Measurements from ENCODE around the gene ZBTB20.

The ZBTB20 gene

DNA sequence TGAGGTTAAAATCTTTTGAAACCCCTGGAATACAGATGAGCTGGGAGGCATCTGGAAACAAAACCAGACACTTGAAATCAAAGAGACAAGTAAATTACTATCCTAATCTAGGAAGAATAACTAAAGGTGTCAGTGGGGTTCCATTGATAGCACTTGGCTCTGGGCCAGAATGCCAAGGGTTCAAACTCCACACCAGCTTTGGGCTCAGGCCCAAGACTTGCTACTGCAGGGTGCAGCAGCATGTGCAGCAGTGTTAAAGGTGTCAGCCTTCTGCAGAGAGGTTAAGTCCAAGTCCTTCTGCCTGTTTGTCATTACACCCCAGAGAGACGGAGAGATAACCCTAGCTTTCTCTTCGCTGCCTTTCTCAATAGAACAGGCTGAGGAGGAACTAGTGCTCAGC, 579.3 kb downstream of the ZBTB20 start:
- Histone ChIP-seq H3K4me3 (replicated peaks; ENCODE audit: insufficient read depth, low read length) (no peak overlapping the region), H3K27ac (replicated peaks) (no peak overlapping the region), H3K27me3 (ENCODE audit: insufficient read depth, poor library complexity, severe bottlenecking) (no peaks in the 10 kb centered on the region)
- no peak for DNase-seq (ENCODE audit: low read depth in 1 of 2, low spot score in 1 of 2)
- TF ChIP-seq POLR2AphosphoS5 (IDR thresholded peaks at IDR 0.05; ENCODE audit: low read depth): no peak
- TF ChIP-seq CTCF (IDR thresholded peaks at IDR 0.05; ENCODE audit: insufficient read depth, low read length): no peak
- no peak for TF ChIP-seq SPI1 (IDR thresholded peaks at IDR 0.05; ENCODE audit: borderline replicate concordance, low read depth)
- TF ChIP-seq GABPA (IDR thresholded peaks at IDR 0.05; ENCODE audit: low read depth): no peak
- TF ChIP-seq, protein P1, sequence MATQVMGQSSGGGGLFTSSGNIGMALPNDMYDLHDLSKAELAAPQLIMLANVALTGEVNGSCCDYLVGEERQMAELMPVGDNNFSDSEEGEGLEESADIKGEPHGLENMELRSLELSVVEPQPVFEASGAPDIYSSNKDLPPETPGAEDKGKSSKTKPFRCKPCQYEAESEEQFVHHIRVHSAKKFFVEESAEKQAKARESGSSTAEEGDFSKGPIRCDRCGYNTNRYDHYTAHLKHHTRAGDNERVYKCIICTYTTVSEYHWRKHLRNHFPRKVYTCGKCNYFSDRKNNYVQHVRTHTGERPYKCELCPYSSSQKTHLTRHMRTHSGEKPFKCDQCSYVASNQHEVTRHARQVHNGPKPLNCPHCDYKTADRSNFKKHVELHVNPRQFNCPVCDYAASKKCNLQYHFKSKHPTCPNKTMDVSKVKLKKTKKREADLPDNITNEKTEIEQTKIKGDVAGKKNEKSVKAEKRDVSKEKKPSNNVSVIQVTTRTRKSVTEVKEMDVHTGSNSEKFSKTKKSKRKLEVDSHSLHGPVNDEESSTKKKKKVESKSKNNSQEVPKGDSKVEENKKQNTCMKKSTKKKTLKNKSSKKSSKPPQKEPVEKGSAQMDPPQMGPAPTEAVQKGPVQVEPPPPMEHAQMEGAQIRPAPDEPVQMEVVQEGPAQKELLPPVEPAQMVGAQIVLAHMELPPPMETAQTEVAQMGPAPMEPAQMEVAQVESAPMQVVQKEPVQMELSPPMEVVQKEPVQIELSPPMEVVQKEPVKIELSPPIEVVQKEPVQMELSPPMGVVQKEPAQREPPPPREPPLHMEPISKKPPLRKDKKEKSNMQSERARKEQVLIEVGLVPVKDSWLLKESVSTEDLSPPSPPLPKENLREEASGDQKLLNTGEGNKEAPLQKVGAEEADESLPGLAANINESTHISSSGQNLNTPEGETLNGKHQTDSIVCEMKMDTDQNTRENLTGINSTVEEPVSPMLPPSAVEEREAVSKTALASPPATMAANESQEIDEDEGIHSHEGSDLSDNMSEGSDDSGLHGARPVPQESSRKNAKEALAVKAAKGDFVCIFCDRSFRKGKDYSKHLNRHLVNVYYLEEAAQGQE (IDR thresholded peaks at IDR 0.05; ENCODE audit: insufficient replicate concordance, low read depth): no peak

DNA sequence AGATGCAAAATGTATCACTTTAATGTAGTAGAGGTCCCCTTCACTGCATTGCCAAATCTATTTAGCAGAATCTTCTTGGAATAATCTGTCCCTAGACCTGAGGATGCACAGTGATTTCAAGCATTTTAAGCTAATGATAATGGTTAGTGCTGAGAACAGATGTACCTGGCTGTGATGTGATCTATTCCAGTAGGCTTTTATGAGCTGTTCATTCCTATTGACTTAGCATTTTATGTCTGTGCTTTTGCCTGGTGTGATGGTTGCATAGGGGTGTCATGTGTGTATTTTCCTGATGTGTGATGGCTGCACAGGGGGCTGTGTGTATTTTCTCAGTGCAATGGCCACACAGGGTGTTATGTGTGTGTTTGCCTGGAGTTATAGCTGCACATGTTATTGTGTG, 580.3 kb downstream of the ZBTB20 start:
- no peak overlapping the region for H3K27ac ChIP-seq (replicated peaks)
- no peak overlapping the region for H3K4me3 ChIP-seq (replicated peaks; ENCODE audit: insufficient read depth, low read length)
- DNase-seq (ENCODE audit: low read depth in 1 of 2, low spot score in 1 of 2): no peak
- H3K27me3 ChIP-seq (ENCODE audit: insufficient read depth, poor library complexity, severe bottlenecking): no peaks in the 10 kb centered on the region
- TF ChIP-seq POLR2AphosphoS5 (IDR thresholded peaks at IDR 0.05; ENCODE audit: low read depth): no peak
- no peak for TF ChIP-seq CTCF (IDR thresholded peaks at IDR 0.05; ENCODE audit: insufficient read depth, low read length)
- TF ChIP-seq GABPA (IDR thresholded peaks at IDR 0.05; ENCODE audit: low read depth): no peak
- TF ChIP-seq, protein P1 (IDR thresholded peaks at IDR 0.05; ENCODE audit: insufficient replicate concordance, low read depth): no peak
- no peak for TF ChIP-seq SPI1 (IDR thresholded peaks at IDR 0.05; ENCODE audit: borderline replicate concordance, low read depth)

DNA sequence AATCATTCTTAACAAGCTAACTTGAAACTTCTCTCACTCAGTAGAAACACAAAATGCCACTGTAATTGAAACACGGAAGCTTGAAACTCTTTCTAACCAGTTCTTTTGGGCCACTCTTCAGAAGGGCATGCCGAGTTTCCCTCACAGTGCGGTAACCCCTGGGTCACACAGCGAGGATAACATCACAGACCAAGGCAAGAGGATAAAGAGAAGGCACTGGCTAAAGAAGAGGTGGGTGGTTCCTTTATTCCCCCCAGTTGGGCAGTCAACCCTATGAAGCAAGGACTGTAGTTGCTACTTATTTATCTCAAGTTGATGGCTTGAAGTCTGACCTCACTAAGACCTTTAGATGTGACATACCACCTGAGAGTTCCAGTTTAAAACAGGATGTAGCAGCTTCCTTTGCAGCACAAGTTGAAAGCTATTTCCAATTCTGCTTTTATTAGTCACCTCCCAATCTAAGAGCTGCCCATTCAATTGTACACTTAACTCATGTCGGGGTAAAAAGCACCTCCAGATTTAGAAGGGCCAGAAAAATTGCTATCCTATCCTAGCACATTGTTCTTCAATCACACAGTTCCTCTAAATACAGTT, 580.8 kb downstream of the ZBTB20 start:
- Histone ChIP-seq H3K4me3 (replicated peaks; ENCODE audit: insufficient read depth, low read length) (no peak overlapping the region), H3K27ac (replicated peaks) (no peak overlapping the region), H3K27me3 (ENCODE audit: insufficient read depth, poor library complexity, severe bottlenecking) (no peaks in the 10 kb centered on the region)
- TF ChIP-seq, protein P1 (IDR thresholded peaks at IDR 0.05; ENCODE audit: insufficient replicate concordance, low read depth): no peak
- TF ChIP-seq POLR2AphosphoS5 (IDR thresholded peaks at IDR 0.05; ENCODE audit: low read depth) (no peak), GABPA (IDR thresholded peaks at IDR 0.05; ENCODE audit: low read depth) (no peak), SPI1 (IDR thresholded peaks at IDR 0.05; ENCODE audit: borderline replicate concordance, low read depth) (no peak), CTCF (IDR thresholded peaks at IDR 0.05; ENCODE audit: insufficient read depth, low read length) (no peak)
- no peak for DNase-seq (ENCODE audit: low read depth in 1 of 2, low spot score in 1 of 2)
